HG02588 (cell line): ENCODE results near the gene FGD6.
"Not testable (repeated sequence)": the region's sequence is repeated elsewhere in the genome, so short reads cannot be mapped to it uniquely, and the experiment has no call there.

Experiments used
- ATAC-seq: cut with Tn5 transposase; IDR thresholded peaks from one replicate; pipeline ENCODE4 v1.9.1; 2021; ENCODE audit warnings: mild to moderate bottlenecking, moderate library complexity; ENCODE audit not compliant: unreplicated experiment

The FGD6 gene

GRCh38 chr12:95182868-95183415, 34.3 kb downstream of the FGD6 start:
- ATAC-seq = no peak

GRCh38 chr12:95181103-95181502, 36.2 kb downstream of the FGD6 start:
- ATAC-seq = no peak

GRCh38 chr12:95179011-95179410, 38.3 kb downstream of the FGD6 start:
- no peak for ATAC-seq

- no peak for ATAC-seq
These were observed 39.1 kb downstream of the FGD6 start for GRCh38 chr12:95178136-95178535.

- no peak for ATAC-seq
These were observed 40.0 kb downstream of the FGD6 start for GRCh38 chr12:95177201-95177768.

GRCh38 chr12:95173392-95174251, 43.6 kb downstream of the FGD6 start:
- ATAC-seq = no peak

- no peak for ATAC-seq
These were observed 47.9 kb downstream of the FGD6 start for GRCh38 chr12:95169368-95169767.

GRCh38 chr12:95168746-95169145, 48.5 kb downstream of the FGD6 start:
- ATAC-seq = no peak

- ATAC-seq = no peak
These were observed 52.6 kb downstream of the FGD6 start for GRCh38 chr12:95164656-95165055.

- ATAC-seq = no peak
These were observed 58.3 kb downstream of the FGD6 start for GRCh38 chr12:95158919-95159318.

GRCh38 chr12:95151821-95152220, 65.4 kb downstream of the FGD6 start:
- ATAC-seq = no peak

GRCh38 chr12:95151406-95151805, 65.9 kb downstream of the FGD6 start:
- ATAC-seq = no peak

GRCh38 chr12:95150501-95150900, 66.8 kb downstream of the FGD6 start:
- no peak for ATAC-seq

GRCh38 chr12:95147866-95148265, 69.4 kb downstream of the FGD6 start:
- no peak for ATAC-seq

GRCh38 chr12:95146769-95147168, 70.5 kb downstream of the FGD6 start:
- no peak for ATAC-seq

GRCh38 chr12:95143621-95144205, 73.6 kb downstream of the FGD6 start:
- ATAC-seq = no peak

- no peak for ATAC-seq
These were observed 74.7 kb downstream of the FGD6 start for GRCh38 chr12:95142431-95143151.

GRCh38 chr12:95141310-95141709, 76.0 kb downstream of the FGD6 start:
- ATAC-seq = no peak

- not testable (repeated sequence) for ATAC-seq
These were observed 79.2 kb downstream of the FGD6 start for GRCh38 chr12:95138031-95138430.

- no peak for ATAC-seq
These were observed 80.7 kb downstream of the FGD6 start for GRCh38 chr12:95136598-95136997.

- ATAC-seq = no peak
These were observed 83.2 kb downstream of the FGD6 start for GRCh38 chr12:95134085-95134484.
